ENCODE data around the gene HDGF. TPM values are rescaled to one million over a fixed set of nuclear protein-coding genes. Genes with fewer than 3 reads are reported as not detected.
"Not testable (repeated sequence)": the region's sequence is repeated elsewhere in the genome, so short reads cannot be mapped to it uniquely, and the experiment has no call there.

HDGF gene
- total RNA-seq, 1 donor, result 146 TPM

DNA sequence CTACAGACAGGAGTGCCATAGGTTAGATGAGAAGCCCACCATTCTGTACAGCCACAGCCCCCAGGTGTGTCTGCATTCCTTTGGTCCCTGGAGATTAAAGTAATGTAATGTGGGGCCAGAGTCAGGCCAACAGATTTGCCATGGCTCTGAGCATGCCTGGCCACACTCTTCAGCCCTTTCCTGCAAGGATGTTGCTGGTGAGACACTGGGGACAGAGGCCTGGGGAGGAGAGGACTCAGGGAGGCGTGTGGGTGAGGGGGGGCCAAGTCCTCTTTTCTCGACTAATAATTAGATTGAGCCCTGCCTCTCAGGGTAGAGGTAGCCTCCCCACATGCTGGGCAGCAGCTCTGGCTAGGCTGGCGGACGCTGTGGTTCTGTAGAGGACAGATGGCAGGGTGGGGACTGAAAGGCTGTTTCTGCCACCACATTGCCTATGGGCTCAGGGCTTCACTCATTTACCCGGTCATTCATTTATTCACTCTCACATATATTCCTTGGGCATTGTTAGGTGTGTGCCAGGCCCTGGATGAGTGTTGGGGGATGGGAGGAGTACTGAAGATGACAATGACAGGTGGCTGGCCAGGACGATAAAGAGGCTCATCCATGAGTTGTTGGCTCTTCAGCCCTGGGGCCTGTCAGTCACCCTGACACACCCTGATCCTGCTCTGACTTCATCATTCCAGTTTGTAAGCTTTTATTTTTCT is 8.8 kb upstream of the HDGF start:
- H3K4me3 ChIP-seq (ENCODE audit: low read depth, low read length), result no peak overlapping the region
- TF ChIP-seq, protein P1, sequence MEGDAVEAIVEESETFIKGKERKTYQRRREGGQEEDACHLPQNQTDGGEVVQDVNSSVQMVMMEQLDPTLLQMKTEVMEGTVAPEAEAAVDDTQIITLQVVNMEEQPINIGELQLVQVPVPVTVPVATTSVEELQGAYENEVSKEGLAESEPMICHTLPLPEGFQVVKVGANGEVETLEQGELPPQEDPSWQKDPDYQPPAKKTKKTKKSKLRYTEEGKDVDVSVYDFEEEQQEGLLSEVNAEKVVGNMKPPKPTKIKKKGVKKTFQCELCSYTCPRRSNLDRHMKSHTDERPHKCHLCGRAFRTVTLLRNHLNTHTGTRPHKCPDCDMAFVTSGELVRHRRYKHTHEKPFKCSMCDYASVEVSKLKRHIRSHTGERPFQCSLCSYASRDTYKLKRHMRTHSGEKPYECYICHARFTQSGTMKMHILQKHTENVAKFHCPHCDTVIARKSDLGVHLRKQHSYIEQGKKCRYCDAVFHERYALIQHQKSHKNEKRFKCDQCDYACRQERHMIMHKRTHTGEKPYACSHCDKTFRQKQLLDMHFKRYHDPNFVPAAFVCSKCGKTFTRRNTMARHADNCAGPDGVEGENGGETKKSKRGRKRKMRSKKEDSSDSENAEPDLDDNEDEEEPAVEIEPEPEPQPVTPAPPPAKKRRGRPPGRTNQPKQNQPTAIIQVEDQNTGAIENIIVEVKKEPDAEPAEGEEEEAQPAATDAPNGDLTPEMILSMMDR (IDR thresholded peaks at IDR 0.05; ENCODE audit: insufficient read depth, low read length), result no peak
- no peak for DNase-seq (ENCODE audit: low read depth)

DNA sequence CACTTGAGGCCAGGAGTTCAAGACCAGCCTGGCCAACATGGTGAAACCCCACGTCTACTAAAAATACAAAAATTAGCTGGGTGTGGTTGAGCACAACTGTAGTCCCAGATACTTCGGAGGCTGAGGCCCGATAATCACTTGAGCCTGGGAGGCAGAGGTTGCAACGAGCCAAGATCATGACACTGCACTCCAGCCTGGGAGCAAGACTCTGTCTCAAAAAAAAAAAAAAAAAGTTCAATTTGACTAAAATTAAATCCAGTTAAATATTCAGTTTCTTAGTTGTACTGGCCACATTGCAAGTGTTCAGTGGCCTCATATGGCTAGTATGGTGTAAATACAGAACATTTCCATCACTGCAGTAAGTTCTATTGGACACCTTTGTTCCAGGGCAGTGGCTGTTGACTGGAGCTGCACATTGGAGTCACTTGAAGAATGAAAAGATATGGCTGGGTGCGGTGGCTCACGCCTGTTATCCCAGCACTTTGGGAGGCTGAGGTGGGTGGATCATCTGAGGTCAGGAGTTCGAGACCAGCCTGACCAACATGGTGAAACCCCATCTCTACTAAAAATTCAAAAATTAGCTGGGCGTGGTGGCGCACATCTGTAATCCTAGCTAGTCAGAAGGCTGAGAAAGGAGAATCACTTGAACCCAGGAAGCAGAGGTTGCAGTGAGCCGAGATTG is 6.2 kb upstream of the HDGF start:
- H3K4me3 ChIP-seq (ENCODE audit: low read depth, low read length); DNase-seq (ENCODE audit: low read depth): not testable (repeated sequence)

DNA sequence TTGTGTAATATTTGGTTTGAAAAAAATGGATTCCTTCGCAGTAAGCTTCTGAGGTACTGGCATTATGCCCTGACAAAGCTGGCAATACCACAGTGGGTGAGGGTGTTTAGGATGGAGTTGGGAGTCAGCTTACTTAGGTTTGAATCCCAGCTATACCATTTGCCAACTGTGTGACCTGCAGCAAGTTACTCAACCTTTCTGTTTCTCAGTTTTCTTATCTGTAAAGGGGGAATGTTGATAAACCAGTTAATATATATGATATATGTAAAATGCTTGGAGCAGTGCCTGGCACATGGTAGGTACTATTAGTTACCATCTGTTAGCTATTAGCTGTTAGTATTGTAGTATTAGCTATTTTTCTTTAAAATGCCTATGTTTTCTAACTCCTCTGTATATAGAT is 4.9 kb upstream of the HDGF start:
- DNase-seq (ENCODE audit: low read depth), result no peak
- no peak overlapping the region for H3K4me3 ChIP-seq (ENCODE audit: low read depth, low read length)
- TF ChIP-seq, protein P1 (IDR thresholded peaks at IDR 0.05; ENCODE audit: insufficient read depth, low read length), result no peak

DNA sequence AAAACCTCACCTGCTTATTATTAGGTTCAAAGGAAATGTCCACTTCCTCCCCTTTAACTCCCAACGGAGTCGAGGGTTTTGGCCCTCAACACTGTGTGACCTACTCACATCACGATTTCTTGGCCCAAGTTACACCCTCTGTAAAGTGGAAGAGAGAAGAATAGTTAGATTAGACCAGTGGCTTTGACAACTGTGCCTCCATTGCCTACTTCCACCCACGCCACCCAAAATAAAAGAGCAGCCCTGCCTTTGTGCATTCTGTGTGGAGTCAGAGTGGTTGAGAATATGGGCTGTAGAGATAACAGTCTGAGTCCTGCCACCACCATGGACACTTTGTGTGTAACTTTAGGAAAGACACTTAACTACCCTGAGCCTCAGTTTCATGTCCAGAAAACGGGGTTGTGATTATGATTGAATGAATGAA is 4.1 kb upstream of the HDGF start:
- H3K4me3 ChIP-seq (ENCODE audit: low read depth, low read length), result no peak overlapping the region
- no peak for DNase-seq (ENCODE audit: low read depth)
- TF ChIP-seq, protein P1 (IDR thresholded peaks at IDR 0.05; ENCODE audit: insufficient read depth, low read length), result no peak

DNA sequence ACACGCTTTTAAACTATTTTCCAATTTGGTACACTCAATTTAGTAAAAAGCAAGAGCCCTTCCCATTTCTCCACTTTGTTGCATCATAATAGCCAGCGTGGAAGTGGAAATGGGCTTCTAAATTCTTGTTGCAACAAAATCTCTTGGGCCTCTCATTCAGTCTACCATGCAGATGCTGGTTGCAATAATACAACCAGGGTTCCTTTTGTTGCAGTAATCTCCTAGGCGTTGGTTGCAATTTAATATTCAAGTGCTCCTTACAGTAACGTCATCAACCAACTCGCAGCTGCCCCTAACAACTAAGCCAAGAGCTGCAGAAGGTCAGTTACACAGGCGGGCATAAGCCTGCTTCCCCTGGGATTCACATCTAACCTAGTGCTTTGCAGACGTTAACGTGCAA is 2.7 kb upstream of the HDGF start:
- TF ChIP-seq, protein P1 (IDR thresholded peaks at IDR 0.05; ENCODE audit: insufficient read depth, low read length), result no peak
- H3K4me3 ChIP-seq (ENCODE audit: low read depth, low read length), result no peak overlapping the region
- no peak for DNase-seq (ENCODE audit: low read depth)

DNA sequence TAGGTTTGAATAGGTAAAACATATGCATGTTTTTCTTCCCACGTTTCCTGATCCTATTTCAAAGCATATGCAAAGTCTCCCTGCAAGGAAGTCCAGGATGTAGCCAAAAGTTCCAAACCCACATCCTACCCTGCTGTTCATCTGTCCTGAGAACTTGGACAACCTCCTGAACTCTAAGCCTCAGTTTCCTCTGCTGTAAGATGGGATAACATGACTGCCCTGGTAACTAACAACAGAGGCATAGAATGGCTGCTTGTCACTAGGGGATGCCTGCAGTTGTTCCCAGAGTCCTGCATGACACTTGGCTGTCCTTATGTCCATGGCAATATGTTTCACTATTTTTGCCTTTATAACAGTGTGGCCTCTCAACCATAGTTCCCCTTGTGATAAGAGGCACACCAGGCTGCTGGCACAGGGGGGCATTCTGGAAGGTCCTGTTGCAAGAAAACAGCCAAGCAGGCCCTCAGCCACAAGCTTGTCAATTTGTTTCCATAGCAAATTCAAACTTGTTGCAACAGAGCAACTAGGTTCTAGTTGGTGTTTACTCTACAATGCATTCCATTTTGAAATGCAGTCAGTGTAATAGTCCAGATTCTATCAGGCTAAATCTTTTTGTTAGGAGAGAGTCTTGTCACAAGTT is 1.5 kb upstream of the HDGF start:
- peak overlapping the region; percentile 93 for H3K4me3 ChIP-seq (ENCODE audit: low read depth, low read length)
- TF ChIP-seq, protein P1 (IDR thresholded peaks at IDR 0.05; ENCODE audit: insufficient read depth, low read length), result no peak
- peak; percentile 29 for DNase-seq (ENCODE audit: low read depth)

DNA sequence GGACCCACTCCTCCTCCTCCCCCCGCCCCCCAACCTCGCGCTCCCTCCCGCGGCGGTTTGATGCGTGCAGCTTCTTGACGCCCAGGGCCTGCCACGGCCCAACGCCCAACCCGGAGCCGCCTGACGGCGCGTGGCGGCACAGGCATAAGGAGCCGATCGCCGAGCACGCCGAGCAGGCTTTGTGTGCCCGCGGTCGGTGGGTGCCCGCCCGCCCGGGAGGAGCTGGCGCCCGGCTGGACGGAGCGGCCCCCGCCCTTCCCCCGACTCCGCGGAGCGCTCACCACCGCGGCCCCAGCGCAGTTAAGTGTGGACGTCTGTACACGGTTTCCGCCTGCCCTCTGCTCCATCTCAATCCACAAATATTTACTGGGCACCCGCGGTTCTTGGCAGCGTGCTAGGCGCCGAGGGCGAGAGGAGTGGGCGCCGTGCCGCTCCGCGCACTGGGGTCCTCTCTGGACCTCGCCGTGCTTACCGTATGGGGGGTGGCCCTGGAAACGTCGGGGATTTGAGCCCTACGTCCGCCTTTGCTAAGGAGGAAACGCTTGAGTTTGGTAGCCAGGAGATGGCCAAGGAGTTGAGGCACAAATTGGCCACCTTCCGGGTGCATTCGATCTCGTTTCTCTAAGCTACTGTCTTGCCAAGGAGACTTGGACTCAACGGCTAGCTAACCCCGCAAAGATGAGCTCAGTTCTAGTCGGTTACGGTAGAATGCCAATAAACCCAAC is 444 bp upstream of the HDGF start:
- TF ChIP-seq, protein P1 (IDR thresholded peaks at IDR 0.05; ENCODE audit: insufficient read depth, low read length), result no peak
- H3K4me3 ChIP-seq (ENCODE audit: low read depth, low read length), result peak overlapping the region; percentile 93
- peak; percentile 93 for DNase-seq (ENCODE audit: low read depth)
